Spleen (tissue), 7 donors: ENCODE data around the gene MIEF1.

Source experiments
- CTCF ChIP-seq, 11 experiments: fragments of 200-600 bp in 7 of 11; fragments of 450-650 bp in 4 of 11; sonication (generic) in 4 of 11; IDR thresholded peaks in 8 of 11; conservative IDR thresholded peaks in 3 of 11; 1 replicate in 7 of 11; 2 replicates in 4 of 11; pipeline versions ENCODE4 v1.4.0 to v1.8.0; 2016 to 2021; ENCODE audit warnings: antibody characterized with exemption in 11 of 11, inconsistent platforms in 4 of 11, mild to moderate bottlenecking in 1 of 11
- POLR2A ChIP-seq, 3 donors: fragments of 450-650 bp; IDR thresholded peaks; one replicate each; pipeline ENCODE4 v1.5.1; 2017; ENCODE audit warnings: antibody characterized with exemption in 3 of 3, mild to moderate bottlenecking in 1 of 3
- POLR2AphosphoS5 ChIP-seq, 3 donors: sonication (generic); formaldehyde crosslinking; IDR thresholded peaks; one replicate each; pipeline ENCODE4 v1.5.1; 2017; ENCODE audit warnings: antibody characterized with exemption in 3 of 3
- donor health status: DM: no; HTN: no; CAD: no; lungs with moderate emphysema.
- donor health status: DM: no; HTN: no; CAD: no.
- donor health status: DM: no; HTN: no; CAD: no.

GRCh38 chr22:39504071-39504470 is 2.0 kb downstream of the MIEF1 start:
- TF ChIP-seq CTCF (IDR thresholded peaks at IDR 0.05 in 8 of 11, conservative IDR thresholded peaks at IDR 0.05 in 3 of 11): no peak
- no peak for TF ChIP-seq POLR2A (IDR thresholded peaks at IDR 0.05)
- no peak for TF ChIP-seq POLR2AphosphoS5 (IDR thresholded peaks at IDR 0.05)
